Mesendoderm (in vitro differentiated cells): ENCODE measurements around the gene ESYT2.

ENCODE experiments used
- DNase-seq: peaks from one replicate; pipeline ENCODE4 v3.0.0; 2013
- H2AK5ac ChIP-seq: 2 replicates; pipeline ENCODE4 v1.6.1; 2013; ENCODE audit warnings: low read length, inconsistent platforms
- H2BK120ac ChIP-seq: 2 replicates; pipeline ENCODE4 v1.6.1; 2013; ENCODE audit warnings: low read depth, mild to moderate bottlenecking, low read length, moderate library complexity, mixed read lengths
- H2BK15ac ChIP-seq: replicated peaks from 2 replicates; pipeline ENCODE4 v1.6.1; 2013; ENCODE audit warnings: low read depth, mild to moderate bottlenecking, moderate library complexity
- H2BK5ac ChIP-seq: 2 replicates; pipeline ENCODE4 v1.6.1; 2013; ENCODE audit warnings: low read length, inconsistent platforms
- H3K18ac ChIP-seq: 2 replicates; pipeline ENCODE4 v1.6.1; 2013; ENCODE audit warnings: mild to moderate bottlenecking, low read length, mixed read lengths
- H3K23ac ChIP-seq: one replicate; pipeline ENCODE4 v1.6.1; 2013; ENCODE audit warnings: low read length
- H3K27ac ChIP-seq: 2 replicates; pipeline ENCODE4 v1.5.1; 2013; ENCODE audit warnings: low read depth, mild to moderate bottlenecking, inconsistent platforms, low read length, moderate library complexity
- H3K27me3 ChIP-seq: 2 replicates; pipeline ENCODE4 v1.6.1; 2013; ENCODE audit warnings: low read length, control low read depth, mild to moderate bottlenecking, inconsistent platforms; ENCODE audit not compliant: insufficient read depth, poor library complexity
- H3K36me3 ChIP-seq: 2 replicates; pipeline ENCODE4 v1.6.1; 2013; ENCODE audit warnings: low read length, inconsistent platforms; ENCODE audit not compliant: control insufficient read depth, insufficient read depth
- H3K4ac ChIP-seq: one replicate; pipeline ENCODE4 v1.6.1; 2013; ENCODE audit warnings: low read depth, mild to moderate bottlenecking, low read length, moderate library complexity
- H3K4me1 ChIP-seq: 2 replicates; pipeline ENCODE4 v1.6.1; 2013; ENCODE audit warnings: low read depth, low read length, inconsistent platforms; ENCODE audit not compliant: control insufficient read depth
- H3K4me2 ChIP-seq: 2 replicates; pipeline ENCODE4 v1.6.1; 2013; ENCODE audit warnings: low read length
- H3K4me3 ChIP-seq: 2 replicates; pipeline ENCODE4 v1.5.1; 2013; ENCODE audit warnings: mild to moderate bottlenecking, low read length
- H3K56ac ChIP-seq: one replicate; pipeline ENCODE4 v1.6.1; 2013; ENCODE audit warnings: low read length
- H3K79me1 ChIP-seq: 2 replicates; pipeline ENCODE4 v1.6.1; 2013; ENCODE audit warnings: low read length, inconsistent platforms
- H3K79me2 ChIP-seq: 2 replicates; pipeline ENCODE4 v1.6.1; 2013; ENCODE audit warnings: mild to moderate bottlenecking, low read length; ENCODE audit not compliant: control insufficient read depth, insufficient read depth
- H3K9ac ChIP-seq: 2 replicates; pipeline ENCODE4 v1.6.1; 2013; ENCODE audit warnings: low read length, inconsistent platforms
- H4K5ac ChIP-seq: one replicate; pipeline ENCODE4 v1.6.1; 2013; ENCODE audit warnings: low read length
- H4K8ac ChIP-seq: one replicate; pipeline ENCODE4 v1.6.1; 2013; ENCODE audit warnings: low read depth, mild to moderate bottlenecking, control low read depth, low read length, moderate library complexity
- WGBS: extraction: QIAGEN DNeasy Blood & Tissue Kit; methylation state at CpG from one replicate; pipeline ENCODE4 v1.1.7; 2013; ENCODE audit warnings: low lambda C conversion rate, missing lambda C conversion rate; ENCODE audit not compliant: insufficient coverage; ENCODE audit errors: extremely low coverage; 5-methylcytosine and 5-hydroxymethylcytosine counted together

The ESYT2 gene

DNA sequence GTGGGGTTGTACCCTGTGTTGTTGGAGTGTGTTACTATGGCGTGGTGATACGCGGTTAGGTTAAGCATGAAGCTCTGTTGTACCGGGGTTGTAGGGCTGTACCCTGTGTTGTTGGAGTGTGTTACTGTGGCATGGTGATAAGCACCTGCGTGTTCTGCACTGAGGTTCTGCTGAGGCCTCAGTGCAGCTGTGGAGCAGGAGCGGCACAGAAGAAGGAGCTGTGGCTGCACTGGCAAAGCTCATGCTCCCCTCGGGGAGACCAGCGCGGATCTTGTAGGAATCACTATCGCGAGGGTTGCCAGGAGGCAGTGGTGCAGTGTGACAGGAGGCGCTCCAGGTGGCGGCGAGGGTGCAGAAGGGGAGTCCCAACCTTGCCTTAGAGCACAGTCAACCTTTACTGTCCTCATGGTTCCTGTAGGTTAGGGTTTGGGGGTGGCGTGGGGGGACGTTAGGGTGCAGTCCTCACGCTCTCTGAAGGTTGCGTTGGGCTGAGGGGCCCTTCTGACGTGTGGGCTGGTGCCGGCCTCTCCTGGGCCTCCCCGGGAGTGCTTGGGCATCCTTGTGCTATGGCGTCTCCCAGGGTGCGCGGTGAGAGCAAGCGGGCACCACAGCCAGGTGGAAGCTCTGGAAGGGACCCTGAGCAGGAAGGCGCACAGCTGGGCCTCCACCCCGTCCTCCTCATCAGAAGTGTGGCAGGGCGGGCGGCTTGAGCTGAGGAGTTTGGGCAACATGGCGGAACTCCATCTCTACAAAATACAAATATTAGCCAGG, 38.1 kb upstream of the ESYT2 start:
- Histone ChIP-seq H3K9ac (no peak overlapping the region), H3K23ac (no peak overlapping the region), H4K5ac (no peak overlapping the region), H3K27ac (no peak overlapping the region), H3K56ac (no peak overlapping the region), H3K4me3 (no peak overlapping the region), H3K79me1 (peaks cover 2% of the 10 kb centered on the region), H2AK5ac (no peak overlapping the region), H3K27me3 (no peaks in the 10 kb centered on the region), H3K79me2 (no peaks in the 10 kb centered on the region), H3K4ac (no peak overlapping the region), H3K4me1 (no peaks in the 10 kb centered on the region), H4K8ac (no peak overlapping the region), H3K18ac (no peak overlapping the region), H2BK15ac (no peak overlapping the region), H3K36me3 (no peaks in the 10 kb centered on the region), H2BK5ac (no peak overlapping the region), H3K4me2 (no peak overlapping the region), H2BK120ac (no peak overlapping the region)
- no peak for DNase-seq
- no CpG with 5 or more reads among the region's 30 CpGs for WGBS

DNA sequence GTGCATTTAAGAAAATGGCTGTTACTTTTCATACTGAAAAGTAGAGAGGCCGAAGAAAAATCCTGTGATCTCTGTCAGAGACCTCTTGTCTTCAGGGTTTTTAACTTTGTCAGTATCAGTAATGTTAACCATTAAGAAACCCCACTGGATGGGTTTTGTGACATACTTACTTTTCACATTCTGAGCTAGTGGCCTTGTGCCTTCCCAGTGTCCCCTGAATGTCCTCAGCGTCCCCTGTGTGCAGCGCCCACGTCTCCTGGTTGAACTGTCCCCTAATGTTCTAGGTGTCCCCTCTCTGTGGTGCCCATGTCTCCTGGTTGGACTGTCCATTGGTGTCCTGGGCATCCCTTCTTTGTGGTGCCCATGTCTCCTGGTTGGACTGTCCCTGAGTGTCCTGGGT, 36.7 kb upstream of the ESYT2 start:
- H2AK5ac ChIP-seq = no peak overlapping the region
- peaks cover 2% of the 10 kb centered on the region for H3K79me1 ChIP-seq
- H3K36me3 ChIP-seq = no peaks in the 10 kb centered on the region
- H2BK5ac ChIP-seq = no peak overlapping the region
- H2BK120ac ChIP-seq = no peak overlapping the region
- no peak overlapping the region for H4K5ac ChIP-seq
- no peaks in the 10 kb centered on the region for H3K79me2 ChIP-seq
- H3K27ac ChIP-seq = no peak overlapping the region
- no peak overlapping the region for H4K8ac ChIP-seq
- H3K56ac ChIP-seq = no peak overlapping the region
- H3K27me3 ChIP-seq = no peaks in the 10 kb centered on the region
- H2BK15ac ChIP-seq = no peak overlapping the region
- no peak overlapping the region for H3K18ac ChIP-seq
- H3K4me2 ChIP-seq = no peak overlapping the region
- DNase-seq = no peak
- no peak overlapping the region for H3K4me3 ChIP-seq
- H3K9ac ChIP-seq = no peak overlapping the region
- H3K4ac ChIP-seq = no peak overlapping the region
- H3K4me1 ChIP-seq = peaks cover 3% of the 10 kb centered on the region
- H3K23ac ChIP-seq = no peak overlapping the region
- no CpG with 5 or more reads among the region's 4 CpGs for WGBS

DNA sequence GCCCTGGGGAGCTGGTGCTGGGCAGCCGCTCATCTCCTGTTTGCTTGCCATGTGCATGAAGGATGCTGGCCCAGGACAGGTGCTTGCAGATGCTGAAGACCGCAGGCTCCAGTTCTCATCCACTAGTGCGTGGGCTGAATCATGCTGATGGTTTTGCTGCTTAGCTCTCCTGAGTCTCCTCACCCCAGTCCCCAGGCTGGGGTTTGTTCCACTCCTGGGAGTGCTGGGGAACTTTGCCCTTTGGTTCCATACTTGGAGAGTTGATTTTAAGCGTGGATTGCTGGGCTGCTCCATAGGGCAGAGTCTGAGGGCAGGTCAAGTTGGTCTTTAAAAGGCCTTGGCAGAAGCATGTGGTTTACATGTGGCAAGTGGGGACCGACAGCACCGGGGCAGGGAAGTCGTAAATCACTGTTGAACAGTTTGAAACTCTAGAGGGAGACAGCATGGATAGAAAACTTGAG, 36.2 kb upstream of the ESYT2 start:
- H3K79me2 ChIP-seq = no peaks in the 10 kb centered on the region
- H3K4me2 ChIP-seq = no peak overlapping the region
- H3K9ac ChIP-seq = no peak overlapping the region
- no peak overlapping the region for H2BK5ac ChIP-seq
- H2BK120ac ChIP-seq = no peak overlapping the region
- no peak overlapping the region for H3K23ac ChIP-seq
- H3K4me1 ChIP-seq = peaks cover 3% of the 10 kb centered on the region
- H3K4ac ChIP-seq = no peak overlapping the region
- no peak overlapping the region for H3K4me3 ChIP-seq
- no peak overlapping the region for H3K18ac ChIP-seq
- no peak for DNase-seq
- H3K27me3 ChIP-seq = no peaks in the 10 kb centered on the region
- no peak overlapping the region for H4K8ac ChIP-seq
- H3K36me3 ChIP-seq = no peaks in the 10 kb centered on the region
- no CpG with 5 or more reads among the region's 7 CpGs for WGBS
- H2BK15ac ChIP-seq = no peak overlapping the region
- no peak overlapping the region for H3K27ac ChIP-seq
- H4K5ac ChIP-seq = no peak overlapping the region
- H2AK5ac ChIP-seq = no peak overlapping the region
- H3K56ac ChIP-seq = no peak overlapping the region
- H3K79me1 ChIP-seq = peaks cover 2% of the 10 kb centered on the region

DNA sequence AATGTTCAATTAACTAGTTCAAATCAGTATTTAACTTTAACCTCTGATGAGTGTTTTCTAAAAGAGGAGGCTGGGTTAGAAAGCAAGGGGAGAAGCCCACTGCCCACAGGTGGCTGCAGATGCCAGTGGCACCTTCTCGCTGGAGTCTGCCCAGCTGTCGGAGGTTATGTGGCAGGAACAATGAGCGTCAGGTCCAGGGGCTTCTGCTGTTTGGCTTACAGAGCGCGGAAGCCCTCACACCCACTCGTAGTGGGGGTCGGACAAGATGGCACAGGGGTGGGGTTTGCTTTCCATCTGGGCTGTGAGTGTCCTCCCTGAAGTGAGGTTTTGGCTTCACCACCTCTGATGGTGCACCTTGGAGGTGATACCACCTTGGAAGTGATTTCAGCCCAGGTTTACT, 35.5 kb upstream of the ESYT2 start:
- H3K27me3 ChIP-seq = no peaks in the 10 kb centered on the region
- H3K27ac ChIP-seq = no peak overlapping the region
- no peak overlapping the region for H3K4me2 ChIP-seq
- H2BK120ac ChIP-seq = no peak overlapping the region
- no peak overlapping the region for H2AK5ac ChIP-seq
- H3K4me3 ChIP-seq = no peak overlapping the region
- no peaks in the 10 kb centered on the region for H3K79me2 ChIP-seq
- H3K23ac ChIP-seq = no peak overlapping the region
- no peak overlapping the region for H4K8ac ChIP-seq
- no peak overlapping the region for H2BK5ac ChIP-seq
- peaks cover 3% of the 10 kb centered on the region for H3K4me1 ChIP-seq
- no peak for DNase-seq
- H3K36me3 ChIP-seq = no peaks in the 10 kb centered on the region
- H2BK15ac ChIP-seq = no peak overlapping the region
- H3K9ac ChIP-seq = no peak overlapping the region
- no peak overlapping the region for H4K5ac ChIP-seq
- no peak overlapping the region for H3K56ac ChIP-seq
- H3K18ac ChIP-seq = no peak overlapping the region
- no CpG with 5 or more reads among the region's 7 CpGs for WGBS
- H3K4ac ChIP-seq = no peak overlapping the region
- H3K79me1 ChIP-seq = peaks cover 2% of the 10 kb centered on the region

DNA sequence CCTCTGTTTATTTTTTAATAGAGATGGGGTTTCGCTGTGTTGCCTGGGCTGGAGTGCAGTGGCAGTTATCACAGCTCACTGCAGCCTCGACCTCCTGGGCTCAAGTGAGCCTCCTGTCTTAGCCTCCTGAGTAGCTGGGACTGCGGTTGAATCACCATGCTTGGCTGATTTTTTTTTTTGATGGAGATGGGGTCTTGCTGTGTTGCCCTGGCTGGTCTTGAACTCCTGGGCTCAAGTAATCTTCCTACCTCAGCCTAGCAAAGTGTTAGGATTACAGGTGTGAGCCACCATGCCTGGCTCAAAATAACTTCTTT, 35.2 kb upstream of the ESYT2 start:
- H2BK15ac ChIP-seq = no peak overlapping the region
- no peaks in the 10 kb centered on the region for H3K27me3 ChIP-seq
- no peak overlapping the region for H2BK5ac ChIP-seq
- no peak overlapping the region for H3K18ac ChIP-seq
- H3K79me1 ChIP-seq = peaks cover 2% of the 10 kb centered on the region
- H3K9ac ChIP-seq = no peak overlapping the region
- H3K4ac ChIP-seq = no peak overlapping the region
- no peak overlapping the region for H4K8ac ChIP-seq
- no peak overlapping the region for H2AK5ac ChIP-seq
- no peak overlapping the region for H3K4me2 ChIP-seq
- no CpG with 5 or more reads among the region's 3 CpGs for WGBS
- no peak overlapping the region for H4K5ac ChIP-seq
- H3K23ac ChIP-seq = no peak overlapping the region
- H3K79me2 ChIP-seq = no peaks in the 10 kb centered on the region
- H3K36me3 ChIP-seq = no peaks in the 10 kb centered on the region
- H2BK120ac ChIP-seq = no peak overlapping the region
- DNase-seq = no peak
- no peak overlapping the region for H3K56ac ChIP-seq
- H3K27ac ChIP-seq = no peak overlapping the region
- peaks cover 3% of the 10 kb centered on the region for H3K4me1 ChIP-seq
- no peak overlapping the region for H3K4me3 ChIP-seq
